ENCODE data around the gene ZFP14. TPM values are rescaled to one million over a fixed set of nuclear protein-coding genes. Genes with fewer than 3 reads are reported as not detected.
"Not testable (repeated sequence)": the region's sequence is repeated elsewhere in the genome, so short reads cannot be mapped to it uniquely, and the experiment has no call there.

The ZFP14 gene
- total RNA-seq, 1 donor from 2014 or later = 6.8 TPM

DNA sequence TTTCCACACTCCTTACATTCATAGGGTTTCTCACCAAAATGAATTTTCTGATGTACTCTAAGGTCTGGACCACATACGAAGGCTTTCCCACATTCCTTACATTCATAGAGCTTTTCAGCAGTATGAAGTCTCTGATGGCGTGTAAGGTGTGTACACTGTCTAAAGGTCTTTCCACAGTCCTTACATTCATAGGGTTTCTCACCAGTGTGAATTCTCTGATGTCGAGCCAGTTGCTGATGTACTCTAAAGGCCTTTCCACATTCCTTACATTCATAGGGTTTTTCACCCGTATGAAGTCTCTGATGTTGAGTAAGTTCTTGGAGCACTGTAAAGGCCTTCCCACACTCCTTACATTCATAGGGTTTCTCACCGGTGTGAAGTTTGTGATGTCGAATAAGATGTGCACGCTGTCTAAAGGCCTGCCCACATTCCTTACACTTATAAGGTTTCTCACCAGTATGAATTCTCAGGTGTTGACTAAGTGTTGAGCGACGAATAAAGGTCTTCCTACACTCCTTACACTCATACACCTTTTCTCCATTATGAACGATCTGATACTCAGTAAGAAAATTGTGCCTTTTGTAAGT lies 38.1 kb downstream of the ZFP14 start:
- Histone ChIP-seq H3K4me3 (ENCODE audit: low read length in 3 of 3) (peak overlapping the region in 1 of 3 donors; percentile 38), H3K27ac (ENCODE audit: low read depth, low read length) (no peak overlapping the region), H3K4me1 (ENCODE audit: control insufficient read depth in 3 of 3, insufficient read depth in 3 of 3, low read length in 3 of 3) (no peaks in the 10 kb centered on the region), H3K9ac (ENCODE audit: low read depth in 1 of 3, low read length in 3 of 3) (no peak overlapping the region), H3K27me3 (ENCODE audit: control insufficient read depth in 3 of 3, insufficient read depth in 3 of 3, low read length in 3 of 3) (no peaks in the 10 kb centered on the region), H3K36me3 (ENCODE audit: control insufficient read depth in 3 of 3, insufficient read depth in 3 of 3, low read length in 3 of 3) (peaks cover 6 to 50% (median 27%) of the 10 kb centered on the region in 3 donors), H3K9me3 (ENCODE audit: control insufficient read depth in 3 of 3, low read length in 3 of 3) (peaks cover 11 to 35% (median 19%) of the 10 kb centered on the region in 3 donors)

DNA sequence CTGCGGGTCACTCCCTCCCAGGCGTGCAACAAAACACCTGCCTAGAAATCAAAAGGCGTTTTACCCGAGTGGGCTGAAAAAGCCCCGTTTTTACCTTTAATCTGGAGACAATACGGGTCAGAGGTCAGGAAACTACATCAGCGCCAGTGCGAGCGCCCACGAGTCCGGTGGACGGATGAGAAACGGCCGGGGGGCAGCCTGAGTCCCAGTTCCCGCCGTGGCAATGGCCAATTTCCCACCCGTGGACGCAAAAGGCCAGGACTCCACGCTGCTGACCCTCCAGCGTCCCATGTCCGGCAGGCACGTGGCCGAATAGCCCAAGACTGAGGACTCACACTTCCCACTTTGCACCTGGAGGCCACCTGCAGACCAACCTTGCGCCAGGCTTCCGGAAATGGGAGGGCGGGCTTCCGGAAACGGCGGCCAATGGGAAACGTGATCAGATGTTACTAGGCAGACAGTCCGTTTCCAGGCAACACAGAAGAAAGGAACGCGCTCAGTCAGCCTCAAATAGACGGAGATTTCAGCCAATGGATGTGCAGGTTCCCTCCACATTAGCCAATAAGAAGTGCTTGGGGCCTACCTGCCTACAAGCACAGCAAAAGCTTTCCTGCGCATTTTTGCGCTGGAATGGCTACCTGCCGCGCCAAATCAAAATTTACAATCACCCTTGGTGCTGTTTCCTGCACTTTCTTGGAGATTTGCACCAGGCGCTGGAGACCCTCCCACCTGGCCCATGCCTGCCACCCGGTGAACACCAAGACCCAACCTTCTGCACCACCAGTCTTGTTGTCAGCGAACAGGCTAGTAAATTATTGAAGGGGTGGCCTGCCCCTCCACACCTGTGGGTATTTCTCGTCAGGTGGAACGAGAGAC lies 47.4 kb downstream of the ZFP14 start:
- Histone ChIP-seq H3K27me3 (ENCODE audit: control insufficient read depth in 3 of 3, insufficient read depth in 3 of 3, low read length in 3 of 3) (no peaks in the 10 kb centered on the region), H3K36me3 (ENCODE audit: control insufficient read depth in 3 of 3, insufficient read depth in 3 of 3, low read length in 3 of 3) (peaks cover 7 to 17% (median 11%) of the 10 kb centered on the region in 3 donors), H3K9ac (ENCODE audit: low read depth in 1 of 3, low read length in 3 of 3) (peak overlapping the region; percentile 60 to 86 (median 83)), H3K4me1 (ENCODE audit: control insufficient read depth in 3 of 3, insufficient read depth in 3 of 3, low read length in 3 of 3) (peaks cover 0 to 8% (median 6%) of the 10 kb centered on the region in 3 donors), H3K9me3 (ENCODE audit: control insufficient read depth in 3 of 3, low read length in 3 of 3) (peaks cover 0 to 3% (median 0%) of the 10 kb centered on the region in 3 donors), H3K27ac (ENCODE audit: low read depth, low read length) (no peak overlapping the region), H3K4me3 (ENCODE audit: low read length in 3 of 3) (peak overlapping the region; percentile 96 to 99 (median 97))

DNA sequence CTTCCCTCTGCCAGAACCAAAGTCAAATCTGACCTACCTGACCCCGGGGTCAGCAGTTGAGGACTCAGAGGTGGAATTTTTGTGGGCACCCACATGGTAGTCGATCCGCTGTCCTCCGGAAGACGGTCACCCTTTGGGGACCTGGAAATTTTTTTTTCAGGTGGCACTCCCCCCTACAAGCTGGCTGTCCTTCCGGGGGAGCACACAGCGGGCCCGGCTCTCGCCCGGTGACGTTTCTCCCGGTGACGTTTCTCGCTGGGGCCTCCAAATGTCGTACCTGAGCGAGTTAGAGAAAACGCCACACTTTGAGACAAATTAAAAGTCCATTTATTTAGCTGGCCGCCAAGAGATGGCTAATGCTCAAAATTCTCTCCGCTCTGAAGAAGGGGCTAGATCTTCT lies 48.8 kb downstream of the ZFP14 start:
- H3K4me3 ChIP-seq (ENCODE audit: low read length in 3 of 3) = no peak overlapping the region
- H3K4me1 ChIP-seq (ENCODE audit: control insufficient read depth in 3 of 3, insufficient read depth in 3 of 3, low read length in 3 of 3) = peaks cover 0 to 8% (median 6%) of the 10 kb centered on the region in 3 donors
- no peak overlapping the region for H3K9ac ChIP-seq (ENCODE audit: low read depth in 1 of 3, low read length in 3 of 3)
- no peaks in the 10 kb centered on the region for H3K27me3 ChIP-seq (ENCODE audit: control insufficient read depth in 3 of 3, insufficient read depth in 3 of 3, low read length in 3 of 3)
- no peak overlapping the region for H3K27ac ChIP-seq (ENCODE audit: low read depth, low read length)
- peaks cover 0 to 3% (median 2%) of the 10 kb centered on the region in 3 donors for H3K9me3 ChIP-seq (ENCODE audit: control insufficient read depth in 3 of 3, low read length in 3 of 3)
- H3K36me3 ChIP-seq (ENCODE audit: control insufficient read depth in 3 of 3, insufficient read depth in 3 of 3, low read length in 3 of 3) = peaks cover 10 to 26% (median 17%) of the 10 kb centered on the region in 3 donors

DNA sequence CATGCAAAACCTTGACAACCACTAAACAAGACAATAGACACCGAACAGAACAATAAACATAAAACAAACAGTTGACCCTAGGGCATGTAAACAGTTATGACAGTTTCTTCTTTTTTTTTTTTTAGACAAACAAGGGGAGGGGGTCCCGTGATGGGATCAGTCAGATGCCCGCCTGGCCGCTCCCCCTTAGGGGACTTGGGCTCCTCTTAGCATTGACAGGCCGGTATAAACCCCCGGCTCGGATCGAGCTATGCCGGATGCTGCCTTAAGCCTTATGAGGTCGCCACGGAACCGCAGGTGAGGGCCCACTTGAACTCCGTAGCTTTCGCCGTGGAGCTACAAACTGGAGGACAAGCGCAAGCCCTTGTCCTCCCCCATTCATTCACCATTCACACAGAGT lies 49.5 kb downstream of the ZFP14 start:
- not testable (repeated sequence) for H3K9ac ChIP-seq (ENCODE audit: low read depth in 1 of 3, low read length in 3 of 3); H3K27ac ChIP-seq (ENCODE audit: low read depth, low read length); H3K9me3 ChIP-seq (ENCODE audit: control insufficient read depth in 3 of 3, low read length in 3 of 3); H3K4me3 ChIP-seq (ENCODE audit: low read length in 3 of 3); H3K4me1 ChIP-seq (ENCODE audit: control insufficient read depth in 3 of 3, insufficient read depth in 3 of 3, low read length in 3 of 3); H3K27me3 ChIP-seq (ENCODE audit: control insufficient read depth in 3 of 3, insufficient read depth in 3 of 3, low read length in 3 of 3)
- peaks cover 10 to 26% (median 17%) of the 10 kb centered on the region in 3 donors for H3K36me3 ChIP-seq (ENCODE audit: control insufficient read depth in 3 of 3, insufficient read depth in 3 of 3, low read length in 3 of 3)

DNA sequence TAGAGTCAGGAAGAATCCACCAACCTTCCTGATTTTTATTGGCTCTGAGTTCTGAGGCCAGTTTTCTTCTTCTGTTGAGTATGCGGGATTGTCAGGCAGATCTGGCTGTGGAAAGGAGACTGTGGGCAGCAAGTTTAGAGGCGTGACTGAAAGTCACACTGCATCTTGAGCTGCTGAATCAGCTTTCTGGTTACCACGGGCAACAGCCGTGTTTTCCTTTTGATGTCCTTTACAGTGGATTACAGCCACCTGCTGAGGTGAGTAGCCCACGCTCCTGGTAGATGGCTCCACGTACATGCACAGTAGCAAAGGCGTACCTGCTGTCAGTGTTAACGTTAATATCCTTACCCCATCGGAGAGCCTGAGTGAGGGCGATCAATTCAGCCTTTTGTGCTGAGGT lies 52.4 kb downstream of the ZFP14 start:
- H3K27me3 ChIP-seq (ENCODE audit: control insufficient read depth in 3 of 3, insufficient read depth in 3 of 3, low read length in 3 of 3); H3K4me1 ChIP-seq (ENCODE audit: control insufficient read depth in 3 of 3, insufficient read depth in 3 of 3, low read length in 3 of 3); H3K9me3 ChIP-seq (ENCODE audit: control insufficient read depth in 3 of 3, low read length in 3 of 3); H3K27ac ChIP-seq (ENCODE audit: low read depth, low read length); H3K4me3 ChIP-seq (ENCODE audit: low read length in 3 of 3); H3K9ac ChIP-seq (ENCODE audit: low read depth in 1 of 3, low read length in 3 of 3): not testable (repeated sequence)
- H3K36me3 ChIP-seq (ENCODE audit: control insufficient read depth in 3 of 3, insufficient read depth in 3 of 3, low read length in 3 of 3) = peaks cover 10 to 35% (median 17%) of the 10 kb centered on the region in 3 donors

DNA sequence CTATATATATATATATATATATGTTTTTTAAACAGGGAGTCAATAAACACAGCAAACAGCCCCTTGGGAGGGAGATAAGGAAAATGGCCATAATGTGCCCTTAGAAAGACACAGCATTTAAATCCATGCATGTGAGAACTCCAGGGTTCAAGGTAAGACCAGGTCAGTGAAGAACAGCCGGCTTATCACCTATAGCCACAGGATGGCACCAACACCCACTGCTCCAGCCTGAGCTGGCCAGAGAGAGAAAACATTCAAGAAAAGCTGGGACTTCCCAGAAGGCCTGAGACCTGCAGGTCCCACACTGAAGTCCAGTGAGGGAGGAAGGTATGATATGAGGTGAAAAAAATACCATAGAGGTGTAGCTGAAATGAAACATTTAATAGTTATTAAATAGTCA lies 63.8 kb downstream of the ZFP14 start:
- not testable (repeated sequence) for H3K9ac ChIP-seq (ENCODE audit: low read depth in 1 of 3, low read length in 3 of 3); H3K27ac ChIP-seq (ENCODE audit: low read depth, low read length); H3K4me3 ChIP-seq (ENCODE audit: low read length in 3 of 3); H3K27me3 ChIP-seq (ENCODE audit: control insufficient read depth in 3 of 3, insufficient read depth in 3 of 3, low read length in 3 of 3); H3K36me3 ChIP-seq (ENCODE audit: control insufficient read depth in 3 of 3, insufficient read depth in 3 of 3, low read length in 3 of 3); H3K4me1 ChIP-seq (ENCODE audit: control insufficient read depth in 3 of 3, insufficient read depth in 3 of 3, low read length in 3 of 3); H3K9me3 ChIP-seq (ENCODE audit: control insufficient read depth in 3 of 3, low read length in 3 of 3)

DNA sequence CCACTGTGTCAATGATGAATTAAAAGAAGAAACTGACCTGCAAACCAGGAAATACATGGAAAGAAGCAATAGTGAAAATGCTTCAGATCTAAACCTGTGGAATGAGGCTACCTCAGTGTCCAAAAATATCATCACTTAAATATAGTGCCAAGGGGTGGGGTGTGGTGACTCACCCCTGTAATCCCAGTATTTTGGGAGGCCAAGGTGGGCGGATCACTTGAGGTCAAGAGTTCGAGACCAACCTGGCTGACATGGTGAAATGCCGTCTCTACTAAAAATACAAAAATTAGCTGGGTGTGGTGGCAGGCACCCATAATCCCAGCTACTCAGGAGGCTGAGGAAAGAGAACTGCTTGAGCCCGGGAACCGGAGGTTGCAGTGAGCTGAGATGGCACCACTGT lies 64.9 kb downstream of the ZFP14 start:
- H3K27ac ChIP-seq (ENCODE audit: low read depth, low read length); H3K4me3 ChIP-seq (ENCODE audit: low read length in 3 of 3); H3K9ac ChIP-seq (ENCODE audit: low read depth in 1 of 3, low read length in 3 of 3); H3K4me1 ChIP-seq (ENCODE audit: control insufficient read depth in 3 of 3, insufficient read depth in 3 of 3, low read length in 3 of 3); H3K36me3 ChIP-seq (ENCODE audit: control insufficient read depth in 3 of 3, insufficient read depth in 3 of 3, low read length in 3 of 3); H3K9me3 ChIP-seq (ENCODE audit: control insufficient read depth in 3 of 3, low read length in 3 of 3); H3K27me3 ChIP-seq (ENCODE audit: control insufficient read depth in 3 of 3, insufficient read depth in 3 of 3, low read length in 3 of 3): not testable (repeated sequence)

DNA sequence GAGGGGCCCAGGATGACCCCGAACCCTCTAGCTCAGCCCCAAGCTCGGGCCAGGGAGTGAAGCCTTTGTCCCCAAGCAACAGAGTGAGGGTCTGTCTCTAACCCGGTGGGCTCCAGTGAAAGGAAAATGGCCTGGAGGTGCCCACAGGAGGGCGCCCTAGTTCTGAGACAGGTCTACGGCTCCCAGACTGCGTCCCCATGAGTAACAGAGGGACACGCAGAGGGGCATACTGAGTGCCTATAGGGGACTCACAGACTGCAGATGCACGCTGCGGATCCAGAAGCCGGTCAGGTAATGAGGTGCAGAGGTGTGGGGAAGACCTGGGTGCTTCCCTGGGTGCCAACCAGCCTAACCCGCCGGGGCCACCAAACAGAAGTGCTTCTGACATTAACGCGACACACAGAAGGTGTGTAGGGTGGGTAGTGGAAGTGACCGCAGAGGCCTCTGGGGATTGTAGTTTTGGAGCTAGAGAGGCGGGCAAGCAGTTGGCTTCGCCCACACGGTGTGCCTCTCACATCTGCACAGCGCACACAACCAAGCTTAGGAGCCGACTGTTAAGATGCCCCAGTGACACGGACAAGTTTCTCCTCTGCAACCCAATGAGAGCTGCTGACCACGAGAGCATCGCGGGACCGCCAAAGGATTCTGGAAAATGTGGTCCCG lies 67.8 kb downstream of the ZFP14 start:
- not testable (repeated sequence) for H3K4me1 ChIP-seq (ENCODE audit: control insufficient read depth in 3 of 3, insufficient read depth in 3 of 3, low read length in 3 of 3); H3K9ac ChIP-seq (ENCODE audit: low read depth in 1 of 3, low read length in 3 of 3); H3K36me3 ChIP-seq (ENCODE audit: control insufficient read depth in 3 of 3, insufficient read depth in 3 of 3, low read length in 3 of 3); H3K27ac ChIP-seq (ENCODE audit: low read depth, low read length); H3K9me3 ChIP-seq (ENCODE audit: control insufficient read depth in 3 of 3, low read length in 3 of 3); H3K27me3 ChIP-seq (ENCODE audit: control insufficient read depth in 3 of 3, insufficient read depth in 3 of 3, low read length in 3 of 3); H3K4me3 ChIP-seq (ENCODE audit: low read length in 3 of 3)

DNA sequence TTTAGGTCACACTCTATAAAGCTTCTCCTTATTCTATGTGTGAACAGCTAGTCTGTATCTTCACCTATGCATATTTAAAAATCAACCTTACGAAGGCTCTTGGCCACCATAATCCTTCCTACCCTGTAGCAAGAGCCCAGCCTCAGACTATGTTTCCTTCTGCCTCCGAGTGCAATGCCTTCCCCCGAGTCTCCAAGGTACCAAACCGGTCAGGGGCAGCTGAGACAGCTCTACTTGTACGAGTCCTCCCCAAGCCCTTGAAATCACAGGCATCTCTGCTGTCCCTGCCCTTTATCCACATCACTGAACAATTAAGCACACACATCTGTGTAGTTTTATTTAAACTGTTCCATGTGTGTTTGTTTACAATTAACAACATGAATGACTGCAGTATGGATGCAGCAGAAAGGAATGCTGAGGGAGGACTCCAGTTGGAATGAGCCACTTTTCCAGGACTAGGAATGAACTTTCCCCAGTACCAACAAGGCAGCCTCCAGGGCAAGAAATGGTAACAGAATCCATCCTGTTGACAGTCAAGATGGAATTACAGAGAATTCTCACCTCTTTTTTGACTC lies 68.5 kb downstream of the ZFP14 start:
- not testable (repeated sequence) for H3K4me1 ChIP-seq (ENCODE audit: control insufficient read depth in 3 of 3, insufficient read depth in 3 of 3, low read length in 3 of 3); H3K9ac ChIP-seq (ENCODE audit: low read depth in 1 of 3, low read length in 3 of 3); H3K4me3 ChIP-seq (ENCODE audit: low read length in 3 of 3); H3K36me3 ChIP-seq (ENCODE audit: control insufficient read depth in 3 of 3, insufficient read depth in 3 of 3, low read length in 3 of 3); H3K27me3 ChIP-seq (ENCODE audit: control insufficient read depth in 3 of 3, insufficient read depth in 3 of 3, low read length in 3 of 3); H3K9me3 ChIP-seq (ENCODE audit: control insufficient read depth in 3 of 3, low read length in 3 of 3); H3K27ac ChIP-seq (ENCODE audit: low read depth, low read length)

DNA sequence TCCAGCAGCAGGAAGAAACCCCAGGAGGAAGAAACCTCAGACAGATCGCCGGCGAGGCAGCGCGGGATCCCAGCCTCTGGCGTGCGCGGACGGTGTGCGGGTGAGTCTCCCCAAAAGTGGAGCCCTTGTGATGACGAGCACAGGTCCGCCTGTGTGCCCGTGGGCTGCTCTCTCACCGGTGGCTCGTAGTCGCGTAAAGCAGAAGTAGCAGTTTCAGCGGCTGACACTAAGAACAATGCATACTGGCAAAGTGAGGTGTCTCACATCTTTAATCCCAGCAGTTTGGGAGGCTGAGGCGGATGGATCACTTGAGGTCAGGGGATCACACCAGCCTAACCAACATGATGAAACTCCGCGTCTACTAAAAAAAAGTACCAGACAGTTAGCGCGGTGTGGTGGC lies 69.2 kb downstream of the ZFP14 start:
- not testable (repeated sequence) for H3K36me3 ChIP-seq (ENCODE audit: control insufficient read depth in 3 of 3, insufficient read depth in 3 of 3, low read length in 3 of 3); H3K27me3 ChIP-seq (ENCODE audit: control insufficient read depth in 3 of 3, insufficient read depth in 3 of 3, low read length in 3 of 3); H3K4me3 ChIP-seq (ENCODE audit: low read length in 3 of 3); H3K27ac ChIP-seq (ENCODE audit: low read depth, low read length); H3K9me3 ChIP-seq (ENCODE audit: control insufficient read depth in 3 of 3, low read length in 3 of 3); H3K9ac ChIP-seq (ENCODE audit: low read depth in 1 of 3, low read length in 3 of 3); H3K4me1 ChIP-seq (ENCODE audit: control insufficient read depth in 3 of 3, insufficient read depth in 3 of 3, low read length in 3 of 3)
